GM18909 (cell line): ENCODE data around the gene PLIN5.

Experiments
- ATAC-seq: cut with Tn5 transposase; IDR thresholded peaks from one replicate; pipeline ENCODE4 v1.9.1; 2021; ENCODE audit warnings: mild to moderate bottlenecking; ENCODE audit not compliant: unreplicated experiment, poor library complexity

The PLIN5 gene

DNA sequence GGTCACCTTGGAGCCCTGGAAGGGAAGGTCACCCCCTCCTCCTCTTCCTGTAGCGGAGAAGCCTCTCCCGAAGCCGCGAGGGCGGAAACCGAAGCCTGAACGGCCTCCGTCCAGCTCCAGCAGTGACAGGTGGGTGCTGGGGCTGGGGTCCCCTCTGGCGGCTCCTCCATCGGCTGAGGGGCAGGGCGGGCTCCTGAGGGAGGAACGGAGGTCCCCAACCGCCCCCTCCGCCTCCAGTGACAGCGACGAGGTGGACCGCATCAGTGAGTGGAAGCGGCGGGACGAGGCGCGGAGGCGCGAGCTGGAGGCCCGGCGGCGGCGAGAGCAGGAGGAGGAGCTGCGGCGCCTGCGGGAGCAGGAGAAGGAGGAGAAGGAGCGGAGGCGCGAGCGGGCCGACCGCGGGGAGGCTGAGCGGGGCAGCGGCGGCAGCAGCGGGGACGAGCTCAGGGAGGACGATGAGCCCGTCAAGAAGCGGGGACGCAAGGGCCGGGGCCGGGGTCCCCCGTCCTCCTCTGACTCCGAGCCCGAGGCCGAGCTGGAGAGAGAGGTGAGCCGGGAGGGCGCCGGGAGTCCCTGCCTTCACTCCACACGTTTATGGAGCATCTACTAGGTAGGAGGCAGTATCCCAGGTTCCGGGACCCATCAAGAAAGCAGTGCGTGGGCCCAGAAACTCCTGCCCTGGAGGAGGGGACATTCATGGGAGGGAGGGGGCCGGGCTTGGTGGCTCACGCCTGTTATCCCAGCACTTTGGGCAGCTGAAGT, 40.9 kb downstream of the PLIN5 start:
- no peak for ATAC-seq

DNA sequence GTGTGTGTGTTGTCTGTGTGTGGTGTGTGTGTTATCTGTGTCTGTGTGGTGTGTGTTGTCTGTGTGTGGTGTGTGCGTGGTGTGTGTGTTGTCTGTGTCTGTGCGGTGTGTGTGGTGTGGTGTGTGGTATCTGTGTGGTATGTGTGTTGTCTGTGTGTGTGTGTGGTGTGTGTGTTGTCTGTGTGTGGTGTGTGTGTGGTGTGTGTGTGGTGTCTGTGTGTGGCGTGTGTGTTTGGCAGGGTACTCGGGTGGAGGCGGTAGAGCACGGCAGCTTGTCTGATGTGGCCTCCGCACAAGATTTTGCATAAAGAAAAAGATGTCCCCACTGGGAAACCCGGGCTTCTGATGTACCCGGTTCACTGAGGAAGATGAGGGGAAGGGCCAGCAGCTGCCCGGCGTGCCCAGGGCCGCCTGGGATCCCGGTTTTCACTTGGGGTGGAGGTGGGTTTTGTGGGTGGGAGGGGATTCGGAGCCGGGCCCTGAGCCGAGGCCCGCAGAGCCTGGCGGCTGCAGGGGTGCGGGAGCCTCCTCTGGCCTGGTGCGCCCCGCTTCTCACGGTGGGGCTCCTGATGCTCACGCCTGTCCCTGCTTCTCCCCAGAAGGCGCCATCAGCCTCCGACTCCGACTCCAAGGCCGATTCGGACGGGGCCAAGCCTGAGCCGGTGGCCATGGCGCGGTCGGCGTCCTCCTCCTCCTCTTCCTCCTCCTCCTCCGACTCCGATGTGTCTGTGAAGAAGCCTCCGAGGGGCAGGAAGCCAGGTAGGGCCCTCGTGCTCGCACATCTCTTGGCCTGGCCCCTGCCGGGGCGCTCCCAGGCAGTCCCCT, 41.7 kb downstream of the PLIN5 start:
- no peak for ATAC-seq

DNA sequence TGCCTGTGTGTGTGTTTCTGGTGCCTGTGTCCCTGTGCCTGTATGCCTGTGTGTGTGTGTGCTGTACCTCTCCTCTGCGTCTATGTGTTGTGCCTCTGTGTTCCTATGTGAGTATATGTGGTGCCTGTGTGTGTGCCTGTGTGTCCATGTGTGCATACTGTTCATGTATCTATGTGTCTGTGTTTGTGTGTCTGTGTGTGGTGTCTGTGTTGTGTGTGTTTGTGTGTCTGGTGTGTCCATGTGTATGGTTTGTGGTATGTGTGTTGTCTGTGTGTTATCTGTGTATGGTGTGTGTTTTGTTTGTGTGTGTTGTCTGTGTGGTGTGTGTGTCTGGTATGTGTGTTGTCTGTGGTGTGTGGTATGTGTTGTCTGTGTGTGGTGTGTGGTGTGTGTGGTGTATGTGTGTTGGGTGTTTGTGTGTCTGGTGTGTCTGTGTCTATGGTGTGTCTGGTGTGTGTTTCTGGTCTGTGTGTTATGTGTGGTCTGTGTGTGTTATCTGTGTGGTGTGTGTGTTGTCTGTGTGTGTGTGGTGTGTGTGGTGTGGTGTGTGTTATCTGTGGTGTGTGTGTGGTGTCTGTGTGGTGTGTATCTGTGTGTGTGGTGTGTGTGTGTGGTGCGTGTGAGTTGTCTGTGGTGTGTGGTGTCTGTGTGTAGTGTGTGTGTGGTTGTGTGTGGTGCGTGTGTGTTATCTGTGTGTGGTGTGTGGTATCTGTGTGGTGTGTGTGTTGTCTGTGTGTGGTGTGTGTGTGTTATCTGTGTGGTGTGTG, 42.5 kb downstream of the PLIN5 start:
- no peak for ATAC-seq

DNA sequence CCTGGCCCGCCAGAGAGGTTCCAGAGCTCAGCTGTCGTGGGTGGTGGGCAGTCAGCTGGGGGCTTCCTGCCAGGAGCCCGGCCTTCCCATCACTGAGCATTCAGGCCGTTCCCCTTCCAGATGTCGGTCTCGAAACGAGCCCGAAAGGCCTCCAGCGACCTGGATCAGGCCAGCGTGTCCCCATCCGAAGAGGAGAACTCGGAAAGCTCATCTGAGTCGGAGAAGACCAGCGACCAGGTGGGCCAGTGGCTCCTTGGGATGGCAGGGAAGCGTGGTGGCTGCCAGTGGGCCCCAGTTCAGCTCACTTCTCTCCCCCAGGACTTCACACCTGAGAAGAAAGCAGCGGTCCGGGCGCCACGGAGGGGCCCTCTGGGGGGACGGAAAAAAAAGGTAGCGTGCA, 43.6 kb downstream of the PLIN5 start:
- no peak for ATAC-seq

DNA sequence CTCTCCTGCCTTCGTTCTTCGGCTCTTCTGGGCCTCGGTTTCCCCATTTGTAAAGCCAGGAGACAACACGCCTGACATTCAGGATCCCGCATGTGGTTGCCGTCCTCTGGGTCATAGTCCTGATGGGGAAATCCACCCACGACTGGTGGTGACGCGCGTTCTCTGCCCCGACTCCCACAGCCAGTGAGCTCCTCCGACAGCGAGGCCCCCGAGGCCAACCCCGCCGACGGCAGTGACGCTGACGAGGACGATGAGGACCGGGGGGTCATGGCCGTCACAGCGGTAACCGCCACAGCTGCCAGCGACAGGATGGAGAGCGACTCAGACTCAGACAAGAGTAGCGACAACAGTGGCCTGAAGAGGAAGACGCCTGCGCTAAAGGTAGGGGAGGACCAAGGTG, 46.5 kb downstream of the PLIN5 start:
- ATAC-seq, result no peak

DNA sequence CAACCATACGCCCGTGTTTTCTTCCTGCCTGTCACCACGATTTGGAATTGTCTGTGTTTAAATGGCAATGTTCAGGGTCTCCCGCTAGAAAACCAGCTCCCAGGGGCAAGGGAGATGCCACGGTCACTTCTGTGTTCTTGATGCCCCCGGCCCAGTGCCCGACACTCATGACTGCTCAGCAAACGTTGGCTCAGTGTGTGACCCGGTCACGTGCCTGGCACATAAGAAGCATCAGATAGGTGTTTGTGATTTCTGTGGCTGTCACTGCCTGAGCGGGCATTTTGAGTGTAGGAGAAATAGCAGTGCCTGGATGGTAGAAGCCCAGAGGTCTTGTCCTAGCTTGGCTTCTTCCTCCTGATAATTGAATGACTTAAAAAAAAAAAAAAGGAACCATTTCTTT, 47.5 kb downstream of the PLIN5 start:
- ATAC-seq, result no peak

DNA sequence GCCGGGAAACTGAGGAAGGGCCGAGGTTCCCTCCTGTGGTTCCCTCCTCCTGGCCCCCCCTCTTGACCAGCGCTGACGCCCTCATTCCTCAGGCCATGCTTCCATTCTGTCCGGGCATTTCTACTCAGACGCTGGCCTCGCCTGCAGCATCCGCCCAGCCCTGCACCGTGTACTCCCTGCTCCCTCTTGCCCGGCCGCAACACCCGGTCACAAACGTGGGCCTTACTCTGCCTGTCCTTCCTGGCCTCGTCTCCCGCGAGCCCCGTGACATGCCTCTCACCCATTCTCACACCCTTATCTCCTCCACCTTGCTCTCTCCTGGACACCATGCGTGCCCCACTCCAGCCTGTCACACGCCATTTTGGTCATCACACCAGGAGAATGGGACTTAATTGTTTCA, 51.6 kb downstream of the PLIN5 start:
- no peak for ATAC-seq

DNA sequence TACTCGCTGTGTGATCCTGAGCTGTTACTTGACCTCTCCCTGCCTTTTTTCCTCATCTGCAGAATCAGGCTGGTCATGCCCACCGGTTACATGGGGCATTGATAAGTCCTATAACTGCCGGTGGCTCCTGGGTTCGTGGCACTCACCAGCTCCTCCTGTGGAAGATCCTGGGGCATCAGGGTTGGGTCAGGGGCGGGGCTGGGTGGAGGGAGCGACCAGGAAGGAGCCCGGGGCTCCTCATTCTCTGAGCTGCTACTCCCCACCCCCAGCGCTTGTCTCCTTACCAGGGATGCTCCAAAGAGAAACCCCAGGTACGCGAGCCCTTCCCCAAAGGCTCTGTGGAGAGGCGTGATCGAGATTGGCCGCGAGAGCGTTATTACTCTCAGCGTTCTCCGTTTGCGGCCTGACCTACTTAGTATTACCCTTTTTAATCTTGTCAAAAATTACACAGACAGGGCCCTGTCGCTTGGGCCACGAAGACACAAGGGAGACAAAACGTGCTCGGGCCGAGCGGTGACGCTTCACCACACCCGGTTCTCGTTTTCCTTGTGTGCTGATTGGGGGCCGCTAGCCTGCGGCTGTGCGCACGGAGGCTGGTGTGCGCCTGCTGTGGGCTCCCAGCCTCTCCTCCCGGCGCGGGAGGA, 52.2 kb downstream of the PLIN5 start:
- ATAC-seq, result no peak

DNA sequence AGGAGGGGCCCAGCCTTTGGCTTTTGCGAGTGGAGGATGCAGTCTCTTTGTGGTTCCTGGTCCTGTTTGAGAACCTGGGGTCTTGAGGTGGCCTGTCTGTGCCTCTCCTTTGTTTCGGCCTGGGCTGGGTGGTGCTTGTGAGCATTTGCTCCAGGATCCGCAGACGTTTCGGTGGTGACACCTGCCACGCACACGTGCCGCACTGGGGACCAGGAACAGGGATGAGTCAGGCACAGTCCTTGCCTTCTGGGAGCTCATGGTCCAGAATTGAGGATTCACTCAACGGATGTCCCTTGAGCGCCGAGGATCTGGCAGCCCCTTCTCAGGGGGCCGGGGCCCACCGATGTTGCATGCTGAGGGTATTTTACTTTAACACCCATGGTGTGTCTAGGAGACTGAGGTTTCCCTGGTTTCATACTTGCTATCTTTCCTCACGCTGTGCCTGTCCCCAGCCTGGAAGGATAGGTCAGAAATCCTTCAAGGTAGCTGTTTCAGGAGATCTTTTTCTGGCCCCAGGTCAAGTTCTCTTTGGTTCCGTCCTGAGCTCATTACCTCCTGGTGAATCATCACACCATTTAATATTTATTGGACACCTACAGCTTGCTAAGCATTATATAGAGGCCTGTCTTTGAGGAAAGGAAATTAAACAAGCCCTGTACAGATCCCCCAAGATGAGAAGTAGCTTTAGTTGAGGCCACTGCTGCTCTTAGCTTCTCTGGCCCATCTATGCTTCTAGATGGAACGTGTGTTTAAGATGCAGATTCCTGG, 57.8 kb downstream of the PLIN5 start:
- no peak for ATAC-seq

DNA sequence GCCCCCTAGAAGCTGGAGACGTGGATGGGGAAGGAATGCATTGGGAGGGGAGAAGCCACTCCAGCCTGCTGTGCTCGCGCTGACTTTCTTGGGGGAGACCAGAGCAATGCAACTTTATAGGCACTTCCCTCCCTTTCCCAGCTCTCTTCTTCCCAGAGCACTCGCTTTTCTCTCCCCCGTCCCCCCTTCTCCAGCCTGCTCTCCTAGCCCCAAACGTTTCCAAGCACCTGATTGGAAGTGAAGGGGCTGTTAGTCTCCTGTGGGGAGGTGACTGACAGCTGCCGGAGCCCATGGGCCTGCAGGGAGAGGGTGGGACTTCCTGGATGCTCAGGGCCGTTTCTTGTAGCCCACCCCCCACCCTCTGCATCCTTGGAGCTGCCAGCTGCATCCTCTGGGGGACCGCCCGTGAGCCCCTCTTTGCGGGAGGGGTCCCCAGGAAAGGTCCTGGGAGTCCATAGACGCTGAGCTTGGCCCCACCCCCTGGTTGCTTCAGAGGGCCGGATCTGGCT, 60.5 kb downstream of the PLIN5 start:
- no peak for ATAC-seq

DNA sequence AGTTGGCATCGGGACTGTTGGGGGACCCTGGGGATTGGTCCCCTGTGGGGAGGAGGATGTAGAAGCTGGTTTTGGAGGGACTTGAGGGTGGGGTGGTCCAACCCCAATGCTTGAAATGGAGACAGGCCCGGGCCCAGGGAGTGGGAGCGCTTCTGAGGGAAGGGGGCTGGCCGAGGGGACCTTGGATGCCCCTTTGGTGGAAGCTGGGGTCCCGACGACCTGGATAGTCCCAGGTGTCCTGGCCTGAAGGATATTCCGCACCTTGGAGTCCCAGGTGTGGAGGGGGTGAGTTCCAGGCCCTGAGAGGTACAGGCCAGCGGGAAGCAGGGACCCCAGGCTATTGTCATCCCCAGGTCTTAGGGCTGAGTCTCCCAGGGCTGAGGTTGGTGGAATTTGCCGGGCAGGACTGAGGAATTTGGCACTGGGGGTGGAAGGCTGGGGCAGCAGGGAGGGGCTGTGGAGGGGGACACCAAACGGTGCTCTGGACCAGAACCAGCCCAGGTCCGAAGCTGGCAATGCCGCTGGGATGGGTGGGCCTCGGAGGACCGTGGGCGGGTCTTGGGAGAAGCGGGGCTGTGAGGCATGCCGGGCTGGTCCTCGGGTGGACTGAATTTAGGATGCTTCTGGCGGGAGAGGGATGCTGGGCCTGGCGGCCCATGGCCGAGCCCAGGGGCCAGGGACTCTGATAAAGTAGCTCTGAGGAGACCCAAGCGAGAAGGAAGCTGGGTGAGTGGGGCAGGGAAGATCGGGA, 61.1 kb downstream of the PLIN5 start:
- ATAC-seq, result no peak

DNA sequence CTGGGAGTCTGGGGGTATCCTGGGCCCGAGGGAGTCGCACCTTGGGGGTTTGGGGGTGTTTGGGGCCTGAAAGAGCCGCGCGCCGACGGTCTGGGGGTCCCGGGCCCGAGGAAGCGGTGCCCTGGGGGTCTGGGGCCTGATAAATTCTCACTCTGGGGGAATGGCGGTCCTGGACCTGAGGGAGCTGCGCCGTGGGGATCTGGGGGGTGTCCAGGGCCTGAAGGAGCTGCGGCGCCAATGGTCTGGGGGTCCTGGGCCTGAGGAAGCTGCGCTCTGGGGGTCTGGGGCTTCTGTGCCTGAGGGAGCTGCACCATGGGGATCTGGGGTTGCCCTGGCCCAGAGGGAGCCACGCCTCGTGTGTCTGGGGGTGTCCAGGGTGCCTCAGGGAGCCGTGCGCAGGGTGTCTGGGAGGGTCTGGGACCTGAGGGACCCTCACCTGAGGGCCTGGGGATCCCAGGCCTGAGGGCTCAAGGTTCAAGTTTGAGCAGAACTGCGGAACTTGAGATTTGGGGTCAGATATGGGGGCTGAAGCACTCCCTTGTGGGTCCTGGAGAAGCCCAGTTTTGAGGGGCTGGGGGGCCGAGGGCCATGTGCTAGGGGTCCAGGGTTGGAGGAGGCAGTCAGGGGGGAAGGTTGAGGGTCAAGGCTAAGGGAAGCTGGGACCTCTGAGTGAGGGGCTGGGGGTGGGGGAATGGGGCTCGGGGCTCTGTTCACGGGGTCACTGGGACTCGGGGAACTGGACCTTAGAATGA, 61.8 kb downstream of the PLIN5 start:
- no peak for ATAC-seq
